DND-41 (cell line): ENCODE results near the gene STK11.

Source experiments
- ATAC-seq: fragments of 200-7000 bp; cut with Tn5 transposase; 3 replicates; pipeline ENCODE4 v1.9.1; 2021; ENCODE audit warnings: low read depth; ENCODE audit not compliant: insufficient read depth
- DNase-seq: peaks from one replicate; pipeline ENCODE4 v3.0.0-alpha.2; 2020
- H2AFZ ChIP-seq: 2 replicates; pipeline ENCODE4 v1.6.0; 2012; ENCODE audit warnings: low read depth, low read length
- H3K27ac ChIP-seq: 2 replicates; pipeline ENCODE4 v1.5.1; 2012; ENCODE audit warnings: low read length, inconsistent platforms
- H3K27me3 ChIP-seq: fragments of 200-600 bp; sonication (generic); 2 replicates; pipeline ENCODE4 v1.6.0; 2012; ENCODE audit warnings: low read length, mild to moderate bottlenecking, inconsistent platforms; ENCODE audit not compliant: insufficient read depth, poor library complexity
- H3K36me3 ChIP-seq: 2 replicates; pipeline ENCODE4 v1.5.1; 2012; ENCODE audit warnings: low read length, inconsistent platforms; ENCODE audit not compliant: insufficient read depth
- H3K4me1 ChIP-seq: 2 replicates; pipeline ENCODE4 v1.5.1; 2012; ENCODE audit warnings: mild to moderate bottlenecking, low read length; ENCODE audit not compliant: insufficient read depth
- H3K4me2 ChIP-seq: 2 replicates; pipeline ENCODE4 v1.6.0; 2012; ENCODE audit warnings: mild to moderate bottlenecking, moderate library complexity, low read length, inconsistent platforms; ENCODE audit not compliant: insufficient read depth
- H3K4me3 ChIP-seq, 2 experiments: fragments of 200-600 bp in 1 of 2; shearing (Covaris generic) in 1 of 2; 2 replicates each; pipeline ENCODE4 v1.5.1; 2012 to 2016; ENCODE audit warnings: inconsistent platforms in 2 of 2, low read length in 2 of 2, mild to moderate bottlenecking in 2 of 2, low read depth in 1 of 2, moderate library complexity in 1 of 2
- H3K79me2 ChIP-seq: 2 replicates; pipeline ENCODE4 v1.6.0; 2012; ENCODE audit warnings: low read length, inconsistent platforms; ENCODE audit not compliant: insufficient read depth
- H3K9ac ChIP-seq: 2 replicates; pipeline ENCODE4 v1.6.0; 2012; ENCODE audit warnings: low read depth, mild to moderate bottlenecking, inconsistent platforms, low read length, moderate library complexity
- H3K9me3 ChIP-seq: 2 replicates; pipeline ENCODE4 v1.5.1; 2012; ENCODE audit warnings: low read length, moderate library complexity, mild to moderate bottlenecking, inconsistent platforms; ENCODE audit not compliant: insufficient read depth, severe bottlenecking
- H4K20me1 ChIP-seq: 2 replicates; pipeline ENCODE4 v1.6.0; 2012; ENCODE audit warnings: low read length; ENCODE audit not compliant: insufficient read depth
- CTCF ChIP-seq: IDR thresholded peaks from 2 replicates; pipeline ENCODE4 v1.5.1; 2012; ENCODE audit warnings: borderline replicate concordance, low read length, moderate library complexity, mild to moderate bottlenecking; ENCODE audit not compliant: poor library complexity, severe bottlenecking; ENCODE audit errors: extremely low read depth
- EZH2 ChIP-seq: IDR thresholded peaks from 3 replicates; pipeline ENCODE4 v1.6.1; 2012; ENCODE audit warnings: borderline replicate concordance, low read depth, mild to moderate bottlenecking, moderate library complexity, low read length, inconsistent platforms; ENCODE audit not compliant: severe bottlenecking

STK11 gene

GRCh38 chr19:1269478-1270212 lies 64.1 kb downstream of the STK11 start:
- Histone ChIP-seq H3K4me3 (peak overlapping the region; percentile 79 to 95; a peak in 3 of 4 replicates), H3K4me1 (peaks cover 73% of the 10 kb centered on the region), H3K27ac (peak overlapping the region; percentile 92), H3K27me3 (peaks cover 4% of the 10 kb centered on the region), H4K20me1 (peaks cover 51% of the 10 kb centered on the region), H3K9ac (peak overlapping the region; percentile 90), H3K4me2 (peak overlapping the region; percentile 83), H3K36me3 (peaks cover 51% of the 10 kb centered on the region), H3K9me3 (no peaks in the 10 kb centered on the region), H3K79me2 (peaks cover 54% of the 10 kb centered on the region), H2AFZ (no peak overlapping the region)
- TF ChIP-seq EZH2, result no peak
- TF ChIP-seq CTCF, result no peak
- peak; percentile 89 for DNase-seq
- ATAC-seq, result peak; percentile 43

- Histone ChIP-seq H3K27me3 (peaks cover 4% of the 10 kb centered on the region), H3K79me2 (peaks cover 56% of the 10 kb centered on the region), H4K20me1 (peaks cover 56% of the 10 kb centered on the region), H2AFZ (no peak overlapping the region), H3K4me2 (peak overlapping the region; percentile 83), H3K4me1 (peaks cover 79% of the 10 kb centered on the region), H3K27ac (peak overlapping the region; percentile 92), H3K9me3 (no peaks in the 10 kb centered on the region), H3K9ac (peak overlapping the region; percentile 90), H3K4me3 (peak overlapping the region; percentile 79 to 95; a peak in 3 of 4 replicates), H3K36me3 (peaks cover 57% of the 10 kb centered on the region)
- DNase-seq, result peak; percentile 38
- TF ChIP-seq EZH2, result no peak
- no peak for TF ChIP-seq CTCF
- no peak for ATAC-seq
Observed at GRCh38 chr19:1270213-1270853, 64.8 kb downstream of the STK11 start.

DNA sequence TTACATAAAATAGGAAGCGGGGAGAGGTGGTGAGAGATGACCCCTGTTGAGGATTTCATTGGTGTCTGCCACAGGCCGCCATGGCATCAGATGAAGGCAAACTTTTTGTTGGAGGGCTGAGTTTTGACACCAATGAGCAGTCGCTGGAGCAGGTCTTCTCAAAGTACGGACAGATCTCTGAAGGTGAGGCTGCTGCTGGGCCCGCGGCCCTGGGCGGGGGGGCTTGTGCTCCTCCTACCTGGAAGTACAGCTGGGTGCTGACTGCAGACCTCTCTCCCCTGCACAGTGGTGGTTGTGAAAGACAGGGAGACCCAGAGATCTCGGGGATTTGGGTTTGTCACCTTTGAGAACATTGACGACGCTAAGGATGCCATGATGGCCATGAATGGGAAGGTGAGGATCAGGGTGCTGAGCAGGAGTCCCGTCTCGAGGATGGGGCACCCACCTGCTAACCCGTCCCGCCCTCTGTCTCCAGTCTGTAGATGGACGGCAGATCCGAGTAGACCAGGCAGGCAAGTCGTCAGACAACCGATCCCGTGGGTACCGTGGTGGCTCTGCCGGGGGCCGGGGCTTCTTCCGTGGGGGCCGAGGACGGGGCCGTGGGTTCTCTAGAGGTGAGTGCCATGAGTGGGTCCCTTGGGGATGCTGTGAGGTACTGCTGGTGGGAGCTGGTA lies 65.4 kb downstream of the STK11 start:
- peak overlapping the region; percentile 92 for H3K27ac ChIP-seq
- H3K36me3 ChIP-seq, result peaks cover 57% of the 10 kb centered on the region
- TF ChIP-seq CTCF (no peak), EZH2 (no peak)
- H3K4me1 ChIP-seq, result peaks cover 80% of the 10 kb centered on the region
- H2AFZ ChIP-seq, result no peak overlapping the region
- H3K4me2 ChIP-seq, result peak overlapping the region; percentile 83
- ATAC-seq (no peak), DNase-seq (no peak)
- no peaks in the 10 kb centered on the region for H3K9me3 ChIP-seq
- peak overlapping the region in 1 of 2 experiments; percentile 95; a peak in 2 of 4 replicates for H3K4me3 ChIP-seq
- H3K27me3 ChIP-seq, result peaks cover 4% of the 10 kb centered on the region
- peaks cover 57% of the 10 kb centered on the region for H4K20me1 ChIP-seq
- H3K9ac ChIP-seq, result peak overlapping the region; percentile 90
- H3K79me2 ChIP-seq, result peaks cover 58% of the 10 kb centered on the region
